Body of pancreas (tissue), 4 donors: ENCODE data around the gene DBN1. TPM values are rescaled to one million over a fixed set of nuclear protein-coding genes. Genes with fewer than 3 reads are reported as not detected.
A peak's percentile ranks its signal among the peaks of the same experiment; 100 is the strongest.

ENCODE experiments used
- ATAC-seq: fragments of 150-250 bp; one replicate; pipeline ENCODE4 v1.9.1; 2016
- DNase-seq, 4 donors: peaks; one replicate each; pipeline ENCODE4 v3.0.0-alpha.2; 2019
- H3K27ac ChIP-seq, 4 donors: fragments of 200-600 bp; sonication (generic); 1 replicate in 3 of 4; 2 replicates in 1 of 4; pipeline versions ENCODE4 v1.5.1 to v1.6.1; 2016 to 2019; ENCODE audit warnings: mild to moderate bottlenecking in 1 of 4, mixed read lengths in 1 of 4, moderate library complexity in 1 of 4
- H3K27me3 ChIP-seq, 2 donors: fragments of 200-600 bp; sonication (generic); one replicate each; pipeline ENCODE4 v1.6.0; 2016; ENCODE audit warnings: mild to moderate bottlenecking in 1 of 2
- H3K36me3 ChIP-seq, 2 donors: fragments of 200-600 bp; sonication (generic); replicated peaks in 1 of 2; 2 replicates each; pipeline ENCODE4 v1.5.1; 2016; ENCODE audit warnings: low read depth in 2 of 2; ENCODE audit not compliant: insufficient read depth in 1 of 2
- H3K4me1 ChIP-seq: fragments of 200-600 bp; sonication (generic); one replicate; pipeline ENCODE4 v1.6.0; 2016
- H3K4me3 ChIP-seq, 2 donors: fragments of 200-600 bp; sonication (generic); 1 replicate in 1 of 2; 2 replicates in 1 of 2; pipeline ENCODE4 v1.5.1; 2016 to 2019
- H3K9me3 ChIP-seq, 3 donors: fragments of 200-600 bp; sonication (generic); 1 replicate in 2 of 3; 2 replicates in 1 of 3; pipeline ENCODE4 v1.5.1; 2016
- CTCF ChIP-seq, 7 experiments: fragments of 450-650 bp in 4 of 7; fragments of 200-600 bp in 3 of 7; sonication (generic) in 3 of 7; IDR thresholded peaks; one replicate each; pipeline ENCODE4 v1.5.1; 2016 to 2019; ENCODE audit warnings: antibody characterized with exemption in 7 of 7
- POLR2A ChIP-seq, 3 donors: fragments of 450-650 bp; IDR thresholded peaks; one replicate each; pipeline ENCODE4 v1.6.1; 2016; ENCODE audit warnings: antibody characterized with exemption in 3 of 3, mild to moderate bottlenecking in 2 of 3
- WGBS, 2 donors: methylation state at CpG; one replicate each; pipeline ENCODE4 v1.1.5; 2017; 5-methylcytosine and 5-hydroxymethylcytosine counted together
- intact Hi-C: fragments of 100-400 bp; cut with DNase I; formaldehyde crosslinking; loops from one replicate; pipeline ENCODE4 v1.15.1; 2023
- total RNA-seq, 2 donors: library from RNA; depleted of rRNA; stranded (reverse); fragments of >200 nt; gene quantifications; one replicate each; pipeline ENCODE4 v1.1.0, GENCODE V29; 2016

The DBN1 gene
- total RNA-seq, 2 donors from 2014 or later = 28.0 to 29.0 TPM

GRCh38 chr5:177454397-177455035, 18.9 kb downstream of the DBN1 start:
- Histone ChIP-seq H3K36me3 (no peaks in the 10 kb centered on the region), H3K4me3 (peak overlapping the region in 1 of 2 donors; percentile 17), H3K27ac (peak overlapping the region; percentile 78 to 88 (median 85)), H3K4me1 (peaks cover 19% of the 10 kb centered on the region), H3K27me3 (no peaks in the 10 kb centered on the region), H3K9me3 (no peaks in the 10 kb centered on the region)
- no peak for TF ChIP-seq POLR2A (IDR thresholded peaks at IDR 0.05)
- TF ChIP-seq CTCF (IDR thresholded peaks at IDR 0.05) = peak; percentile 88 to 99 (median 96)
- intact Hi-C loops = loop anchor here (5.0 kb wide), 1 partner anchor 57 kb away; no protein-coding TSS in a partner anchor
- peak; percentile 77 for ATAC-seq
- 0% methylated on average over 64 of the region's 84 CpGs; no CpG with 5 or more reads in 1 of the 2 donors for WGBS, 2 donors
- DNase-seq = peak; percentile 92 to 96 (median 94)

GRCh38 chr5:177453852-177454396, 19.5 kb downstream of the DBN1 start:
- Histone ChIP-seq H3K4me1 (peaks cover 19% of the 10 kb centered on the region), H3K27ac (peak overlapping the region in 3 of 4 donors; percentile 83 to 88 (median 87)), H3K9me3 (no peaks in the 10 kb centered on the region), H3K4me3 (no peak overlapping the region), H3K36me3 (no peaks in the 10 kb centered on the region), H3K27me3 (no peaks in the 10 kb centered on the region)
- intact Hi-C loops = loop anchor here (5.0 kb wide), 1 partner anchor 57 kb away; no protein-coding TSS in a partner anchor
- ATAC-seq (no peak), DNase-seq (peak in 2 of 4 donors; percentile 29 to 46)
- 13 to 16% methylated on average over 21 to 31 of the region's 31 CpGs for WGBS, 2 donors
- TF ChIP-seq CTCF (IDR thresholded peaks at IDR 0.05) (no peak), POLR2A (IDR thresholded peaks at IDR 0.05) (no peak)

GRCh38 chr5:177452688-177453638, 20.5 kb downstream of the DBN1 start:
- Histone ChIP-seq H3K9me3 (no peaks in the 10 kb centered on the region), H3K27ac (no peak overlapping the region), H3K4me1 (peaks cover 27% of the 10 kb centered on the region), H3K4me3 (no peak overlapping the region), H3K36me3 (no peaks in the 10 kb centered on the region), H3K27me3 (no peaks in the 10 kb centered on the region)
- no peak for DNase-seq
- TF ChIP-seq POLR2A (IDR thresholded peaks at IDR 0.05) (no peak), CTCF (IDR thresholded peaks at IDR 0.05) (no peak)
- 80 to 92% methylated on average over 7 to 17 of the region's 17 CpGs for WGBS, 2 donors
- ATAC-seq = no peak
- intact Hi-C loops = loop anchor here (5.0 kb wide), 1 partner anchor 56 kb away; no protein-coding TSS in a partner anchor

GRCh38 chr5:177450667-177451424, 22.6 kb downstream of the DBN1 start:
- no peak for TF ChIP-seq CTCF (IDR thresholded peaks at IDR 0.05)
- no peak for TF ChIP-seq POLR2A (IDR thresholded peaks at IDR 0.05)
- Histone ChIP-seq H3K36me3 (no peaks in the 10 kb centered on the region), H3K9me3 (no peaks in the 10 kb centered on the region), H3K4me1 (peaks cover 39% of the 10 kb centered on the region), H3K27me3 (no peaks in the 10 kb centered on the region), H3K4me3 (no peak overlapping the region), H3K27ac (no peak overlapping the region)
- DNase-seq (no peak), ATAC-seq (no peak)
- intact Hi-C loops = loop anchor here (5.0 kb wide), 1 partner anchor 54 kb away; no protein-coding TSS in a partner anchor
- WGBS, 2 donors = 86 to 91% methylated on average over 5 to 9 of the region's 10 CpGs
